ENCODE results near the gene PRKX. TPM values are rescaled to one million over a fixed set of nuclear protein-coding genes. Genes with fewer than 3 reads are reported as not detected.

Gene PRKX
- total and polyA plus RNA-seq, 2 of the 8 experiments (the other 6 are each of a cell fraction or from before 2014, with no cell fraction given), result 19.4 to 55.3 TPM

DNA sequence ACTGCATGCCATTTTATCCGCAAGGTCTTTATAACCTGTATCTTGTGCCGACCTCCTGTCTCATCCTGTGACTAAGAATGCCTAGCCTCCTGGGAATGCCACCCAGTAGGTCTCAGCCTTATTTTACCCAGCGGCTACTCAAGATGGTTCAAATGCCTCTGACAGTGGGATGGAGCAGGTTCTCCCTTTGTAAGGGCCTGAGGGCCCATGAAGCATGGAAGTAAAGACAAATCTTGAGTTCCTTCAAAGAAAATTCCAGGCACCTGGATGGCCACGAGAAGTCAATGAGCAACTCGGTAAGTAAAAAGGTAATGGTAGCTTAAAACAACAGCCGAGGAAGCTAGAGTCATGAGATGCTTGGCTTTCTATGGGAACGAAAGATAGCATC lies 19.6 kb upstream of the PRKX start:
- Histone ChIP-seq H3K27me3 (replicated peaks in 1 of 4; ENCODE audit: control insufficient read depth in 3 of 4, extremely low read depth in 1 of 4, insufficient read depth in 3 of 4, low read length in 3 of 4) (no peaks in the 10 kb centered on the region), H2AK5ac (ENCODE audit: low read depth, low read length) (no peak overlapping the region), H2BK20ac (ENCODE audit: low read length) (no peak overlapping the region), H3K79me2 (ENCODE audit: control insufficient read depth in 1 of 2, insufficient read depth in 2 of 2, low read length in 2 of 2) (no peaks in the 10 kb centered on the region), H2AFZ (ENCODE audit: low read length) (no peak overlapping the region), H3K27ac (ENCODE audit: low read depth, low read length) (no peak overlapping the region), H3K23me2 (ENCODE audit: low read depth, low read length) (no peaks in the 10 kb centered on the region), H3K18ac (ENCODE audit: extremely low read depth, low read length) (no peak overlapping the region), H3K4ac (replicated peaks; ENCODE audit: insufficient read length, low read depth, low read length) (no peak overlapping the region), H3K9ac (replicated peaks in 1 of 4; ENCODE audit: extremely low read depth in 1 of 4, low read depth in 3 of 4, low read length in 3 of 4) (no peak overlapping the region), H4K91ac (replicated peaks; ENCODE audit: insufficient read length, low read length) (no peak overlapping the region), H2BK12ac (ENCODE audit: low read depth, low read length) (no peak overlapping the region), H3K4me2 (ENCODE audit: insufficient read depth in 1 of 2, low read depth in 2 of 2, low read length in 2 of 2) (no peak overlapping the region), H3K9me3 (ENCODE audit: insufficient read depth in 2 of 2, low read depth in 1 of 2, low read length in 1 of 2) (no peaks in the 10 kb centered on the region), H2BK5ac (ENCODE audit: low read depth, low read length) (no peak overlapping the region), H3K36me3 (ENCODE audit: control insufficient read depth in 2 of 4, insufficient read depth in 4 of 4, low read length in 3 of 4) (no peaks in the 10 kb centered on the region), H4K20me1 (replicated peaks in 1 of 2; ENCODE audit: control insufficient read depth in 1 of 2, insufficient read depth in 2 of 2, low read length in 2 of 2) (no peaks in the 10 kb centered on the region), H3K79me1 (ENCODE audit: low read depth, low read length) (no peaks in the 10 kb centered on the region), H3K4me1 (replicated peaks in 1 of 4; ENCODE audit: control insufficient read depth in 3 of 4, insufficient read depth in 4 of 4, low read length in 3 of 4) (no peaks in the 10 kb centered on the region), H3K4me3 (ENCODE audit: extremely low read depth in 1 of 4, insufficient read depth in 2 of 4, low read depth in 3 of 4, low read length in 4 of 4) (no peak overlapping the region), H2BK15ac (ENCODE audit: low read length) (no peak overlapping the region), H3K23ac (ENCODE audit: insufficient read length) (no peak overlapping the region), H2BK120ac (replicated peaks; ENCODE audit: low read depth, low read length) (no peak overlapping the region), H3K14ac (ENCODE audit: insufficient read length) (no peak overlapping the region), H3K56ac (replicated peaks; ENCODE audit: insufficient read length, low read depth, low read length) (no peak overlapping the region), H4K5ac (ENCODE audit: insufficient read length, low read depth, low read length) (no peak overlapping the region), H4K8ac (ENCODE audit: extremely low read depth, insufficient read depth, low read length) (no peak overlapping the region)
- 95% methylated on average over 7 of the region's 7 CpGs; no CpG with 5 or more reads in 1 of the 2 experiments for WGBS, 2 experiments (ENCODE audit: extremely low coverage in 1 of 2, insufficient coverage in 1 of 2, insufficient read length in 1 of 2, insufficient replicate concordance in 2 of 2, low coverage in 1 of 2, low lambda C conversion rate in 2 of 2, missing lambda C conversion rate in 1 of 2)
- DNase-seq (ENCODE audit: low read depth in 1 of 2, low spot score in 2 of 2) (no peak), FAIRE-seq (no peak)
- no peak for TF ChIP-seq SP1 (IDR thresholded peaks at IDR 0.05; ENCODE audit: low read depth, low read length)
- TF ChIP-seq, protein P1, sequence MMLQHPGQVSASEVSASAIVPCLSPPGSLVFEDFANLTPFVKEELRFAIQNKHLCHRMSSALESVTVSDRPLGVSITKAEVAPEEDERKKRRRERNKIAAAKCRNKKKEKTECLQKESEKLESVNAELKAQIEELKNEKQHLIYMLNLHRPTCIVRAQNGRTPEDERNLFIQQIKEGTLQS (IDR thresholded peaks at IDR 0.05; ENCODE audit: insufficient read depth, low read depth, low read length), result no peak
- TF ChIP-seq, protein P2, sequence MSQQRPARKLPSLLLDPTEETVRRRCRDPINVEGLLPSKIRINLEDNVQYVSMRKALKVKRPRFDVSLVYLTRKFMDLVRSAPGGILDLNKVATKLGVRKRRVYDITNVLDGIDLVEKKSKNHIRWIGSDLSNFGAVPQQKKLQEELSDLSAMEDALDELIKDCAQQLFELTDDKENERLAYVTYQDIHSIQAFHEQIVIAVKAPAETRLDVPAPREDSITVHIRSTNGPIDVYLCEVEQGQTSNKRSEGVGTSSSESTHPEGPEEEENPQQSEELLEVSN (IDR thresholded peaks at IDR 0.05), result no peak
- no peak for TF ChIP-seq CEBPB (IDR thresholded peaks at IDR 0.05; ENCODE audit: low read depth, low read length)
- TF ChIP-seq BACH1 (IDR thresholded peaks at IDR 0.05; ENCODE audit: low read length), result no peak
- CTCF ChIA-PET (ENCODE audit: partially characterized antibody), result no interaction called here
- POLR2A ChIA-PET (ENCODE audit: partially characterized antibody), result no interaction called here
